HG02623 (cell line): ENCODE data around the gene WBP2.

ENCODE experiments used
- ATAC-seq: cut with Tn5 transposase; IDR thresholded peaks from one replicate; pipeline ENCODE4 v1.9.1; 2021; ENCODE audit warnings: moderate library complexity; ENCODE audit not compliant: unreplicated experiment

Gene WBP2

GRCh38 chr17:75855310-75856061 is at the start of gene WBP2:
Gene WBP2 (minus strand): TSS chr17:75855335. CDS start chr17:75855297, 38 bp downstream.
- peak; percentile 87 for ATAC-seq

GRCh38 chr17:75902406-75902805 is 47.3 kb upstream of the WBP2 start:
- ATAC-seq = no peak

- no peak for ATAC-seq
These were observed 46.6 kb upstream of the WBP2 start for GRCh38 chr17:75901727-75902126.

GRCh38 chr17:75900691-75901533 is 45.8 kb upstream of the WBP2 start:
- no peak for ATAC-seq

GRCh38 chr17:75899767-75900468 is 44.8 kb upstream of the WBP2 start:
- ATAC-seq = no peak

GRCh38 chr17:75899353-75899752 is 44.2 kb upstream of the WBP2 start:
- no peak for ATAC-seq

- no peak for ATAC-seq
These were observed 43.7 kb upstream of the WBP2 start for GRCh38 chr17:75898791-75899190.

GRCh38 chr17:75898065-75898464 is 42.9 kb upstream of the WBP2 start:
- ATAC-seq = no peak

GRCh38 chr17:75897160-75898019 is 42.3 kb upstream of the WBP2 start:
- no peak for ATAC-seq

GRCh38 chr17:75896415-75897159 is 41.5 kb upstream of the WBP2 start, which contains the start of gene TRIM65:
Gene TRIM65 (minus strand): TSS chr17:75896951. CDS start chr17:75896937, 14 bp downstream.
- peak; percentile 53 for ATAC-seq

GRCh38 chr17:75895370-75896155 is 40.4 kb upstream of the WBP2 start:
- ATAC-seq = no peak

GRCh38 chr17:75894049-75894733 is 39.1 kb upstream of the WBP2 start:
- no peak for ATAC-seq

GRCh38 chr17:75893305-75894048 is 38.3 kb upstream of the WBP2 start:
- ATAC-seq = no peak

GRCh38 chr17:75892556-75893224 is 37.6 kb upstream of the WBP2 start:
- ATAC-seq = no peak

- ATAC-seq = no peak
These were observed 36.7 kb upstream of the WBP2 start for GRCh38 chr17:75891605-75892555.

GRCh38 chr17:75891022-75891604 is 36.0 kb upstream of the WBP2 start:
- no peak for ATAC-seq
